Measurements from ENCODE around the gene CELF2. TPM values are rescaled to one million over a fixed set of nuclear protein-coding genes. Genes with fewer than 3 reads are reported as not detected.

Gene CELF2
- total RNA-seq, 1 experiment from 2014 or later = 28.7 TPM

DNA sequence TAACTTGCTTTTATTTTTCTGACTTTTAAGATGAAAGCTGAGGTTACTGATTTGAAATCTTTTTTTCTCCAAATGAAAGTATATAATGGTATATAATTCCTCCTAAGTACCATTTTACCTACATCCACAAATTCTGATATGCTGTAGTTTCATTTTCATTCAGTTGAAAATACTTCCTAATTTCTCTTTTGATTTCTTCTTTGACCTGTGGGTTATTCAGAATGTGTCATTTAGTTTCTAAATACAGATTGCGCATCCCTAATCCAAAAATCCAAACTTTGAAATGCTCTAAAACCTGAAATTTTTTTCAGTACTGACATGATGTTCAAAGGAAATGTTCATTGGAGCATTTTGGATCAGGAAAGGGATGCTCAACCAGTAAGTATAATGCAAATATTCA, 168.7 kb downstream of the CELF2 start:
- no peaks in the 10 kb centered on the region for H3K9me3 ChIP-seq (ENCODE audit: control insufficient read depth, low read depth, low read length)
- TF ChIP-seq CTCF (conservative IDR thresholded peaks at IDR 0.05) = no peak
- H4K91ac ChIP-seq (ENCODE audit: insufficient read length, low read depth, low read length) = no peak overlapping the region
- H3K79me2 ChIP-seq (ENCODE audit: insufficient read depth, low read length) = no peaks in the 10 kb centered on the region
- Mint-ChIP-seq H3K27ac (no peak overlapping the region), H3K9me3 (peaks cover 8 to 11% of the 10 kb centered on the region in 2 experiments; a peak in 4 of 5 replicates), H3K36me3 (ENCODE audit: insufficient read depth in 1 of 3, low read depth in 3 of 3) (peaks cover 8 to 21% (median 9%) of the 10 kb centered on the region in 3 experiments), H3K4me1 (peaks cover 35 to 38% of the 10 kb centered on the region in 2 experiments), H3K4me3 (no peak overlapping the region), H3K27me3 (ENCODE audit: low read depth) (no peaks in the 10 kb centered on the region)
- no peak overlapping the region for H2BK12ac ChIP-seq (ENCODE audit: insufficient read length, low read depth, low read length)
- H3K27ac ChIP-seq (ENCODE audit: insufficient read length, low read depth, low read length) = no peak overlapping the region
- H3K79me1 ChIP-seq (ENCODE audit: insufficient read depth, low read depth, low read length, poor library complexity, severe bottlenecking) = no peaks in the 10 kb centered on the region
- no peak overlapping the region for H3K4ac ChIP-seq (ENCODE audit: low read depth, low read length)
- no peak overlapping the region for H2BK5ac ChIP-seq (ENCODE audit: insufficient read length, low read length)
- H3K14ac ChIP-seq (ENCODE audit: insufficient read depth, low read length) = no peak overlapping the region
- H3K9ac ChIP-seq (ENCODE audit: extremely low read depth, insufficient read length, low read length) = no peak overlapping the region
- H2BK120ac ChIP-seq (ENCODE audit: low read depth, low read length, poor library complexity, severe bottlenecking) = no peak overlapping the region
- no peak overlapping the region for H4K8ac ChIP-seq (replicated peaks; ENCODE audit: insufficient read length, low read depth, low read length)
- no peak overlapping the region for H3K4me2 ChIP-seq (ENCODE audit: insufficient read depth, insufficient read length, low read length)
- no peak overlapping the region for H2BK15ac ChIP-seq (ENCODE audit: low read depth, low read length)
- WGBS (ENCODE audit: extremely low coverage, insufficient read length, low lambda C conversion rate) = no CpG with 5 or more reads among the region's 1 CpG
- H3K23ac ChIP-seq (ENCODE audit: insufficient read length, low read depth, low read length) = no peak overlapping the region
- H3K27me3 ChIP-seq (ENCODE audit: insufficient read depth, low read length) = no peaks in the 10 kb centered on the region
- no peak overlapping the region for H3K56ac ChIP-seq (ENCODE audit: insufficient read length, low read depth, low read length)
- no peak overlapping the region for H3T11ph ChIP-seq (ENCODE audit: low read length)
- H2AK5ac ChIP-seq (ENCODE audit: insufficient read length, low read length) = no peak overlapping the region
- H3K23me2 ChIP-seq (ENCODE audit: insufficient read length, low read depth, low read length, poor library complexity, severe bottlenecking) = no peaks in the 10 kb centered on the region
- H4K5ac ChIP-seq (ENCODE audit: insufficient read length, low read depth, low read length) = no peak overlapping the region
- H2AFZ ChIP-seq (ENCODE audit: low read length) = no peak overlapping the region
- no peak overlapping the region for H3K18ac ChIP-seq (ENCODE audit: insufficient read length, low read depth, low read length)
- no peaks in the 10 kb centered on the region for H3K4me1 ChIP-seq (ENCODE audit: insufficient read depth, low read length)
- H4K20me1 ChIP-seq (ENCODE audit: control insufficient read depth, insufficient read depth, insufficient read length) = no peaks in the 10 kb centered on the region
- no peak for DNase-seq
- H2BK20ac ChIP-seq (ENCODE audit: low read depth, low read length, poor library complexity, severe bottlenecking) = no peak overlapping the region
